Caco-2 (cell line): ENCODE measurements around the gene EXOC2. TPM values are rescaled to one million over a fixed set of nuclear protein-coding genes. Genes with fewer than 3 reads are reported as not detected.

Experiments used
- BruUV-seq: library from RNA; stranded (reverse); fragments of 400-500 nt; replicated peaks from 2 replicates; lab custom pipeline; 2021; lab: Mats Ljungman, UMichigan
- CTCF ChIA-PET: fragments of 300-600 bp; sonication (Branson Sonifier 250); formaldehyde crosslinking; loops from one replicate; lab custom pipeline; 2022; ENCODE audit warnings: antibody characterized with exemption; lab: Charles Lee
- POLR2A ChIA-PET: fragments of 300-600 bp; sonication (Branson Sonifier 250); formaldehyde crosslinking; loops from one replicate; lab custom pipeline; 2022; ENCODE audit warnings: antibody characterized with exemption; lab: Charles Lee
- DNase-seq, 2 experiments: peaks; one replicate each; pipeline versions ENCODE4 v3.0.0 to v3.0.0-alpha.2; 2020 to 2022
- H3K27me3 ChIP-seq: replicated peaks from 2 replicates; pipeline ENCODE4 v1.6.0; 2011; ENCODE audit warnings: low read length; ENCODE audit not compliant: control insufficient read depth, insufficient read depth
- H3K36me3 ChIP-seq: 2 replicates; pipeline ENCODE4 v1.5.1; 2011; ENCODE audit warnings: low read length; ENCODE audit not compliant: control insufficient read depth, insufficient read depth
- H3K4me1 ChIP-seq: fragments of 250-450 bp; sonication (Bioruptor Pico); 2 replicates; pipeline ENCODE4 v1.5.1; 2020; ENCODE audit warnings: mild to moderate bottlenecking
- H3K4me3 ChIP-seq: 2 replicates; pipeline ENCODE4 v1.5.1; 2011; ENCODE audit warnings: low read depth, mild to moderate bottlenecking, control low read depth, low read length
- H3K9me3 ChIP-seq: fragments of 250-450 bp; sonication (Bioruptor Pico); 2 replicates; pipeline ENCODE4 v1.5.1; 2020; ENCODE audit warnings: mild to moderate bottlenecking, moderate library complexity
- H3K27ac Mint-ChIP-seq: one replicate; pipeline ENCODE4 v1.8.0; 2022; ENCODE audit warnings: mixed read lengths; ENCODE audit not compliant: unreplicated experiment
- H3K27me3 Mint-ChIP-seq: one replicate; pipeline ENCODE4 v1.8.0; 2022; ENCODE audit warnings: mixed read lengths; ENCODE audit not compliant: insufficient read depth, unreplicated experiment
- H3K36me3 Mint-ChIP-seq: one replicate; pipeline ENCODE4 v1.8.0; 2022; ENCODE audit warnings: mild to moderate bottlenecking, mixed read lengths; ENCODE audit not compliant: insufficient read depth, unreplicated experiment
- H3K4me1 Mint-ChIP-seq: one replicate; pipeline ENCODE4 v1.8.0; 2022; ENCODE audit warnings: low read depth, mixed read lengths; ENCODE audit not compliant: unreplicated experiment
- H3K4me3 Mint-ChIP-seq: one replicate; pipeline ENCODE4 v1.8.0; 2022; ENCODE audit warnings: mild to moderate bottlenecking, moderate library complexity, mixed read lengths; ENCODE audit not compliant: unreplicated experiment
- H3K9me3 Mint-ChIP-seq: one replicate; pipeline ENCODE4 v1.8.0; 2022; ENCODE audit warnings: mixed read lengths; ENCODE audit not compliant: unreplicated experiment
- CTCF ChIP-seq, 2 experiments: fragments of 200-600 bp in 1 of 2; IDR thresholded peaks; 1 replicate in 1 of 2; 2 replicates in 1 of 2; pipeline versions ENCODE4 v1.5.1 to v1.8.0; 2011 to 2022; ENCODE audit warnings: antibody characterized with exemption in 1 of 2, control low read depth in 1 of 2, inconsistent platforms in 1 of 2, low read depth in 1 of 2, low read length in 1 of 2, mild to moderate bottlenecking in 1 of 2, moderate library complexity in 1 of 2; ENCODE audit not compliant: insufficient read depth in 1 of 2, severe bottlenecking in 1 of 2, unreplicated experiment in 1 of 2
- intact Hi-C: fragments of 100-400 bp; cut with micrococcal nuclease; formaldehyde crosslinking; loops from one replicate; pipeline ENCODE4 v1.10.0; 2022; ENCODE audit not compliant: unreplicated experiment
- total RNA-seq: library from RNA; stranded (reverse); gene quantifications from 2 replicates; pipeline ENCODE4 v1.2.3, GENCODE V29; 2022

EXOC2 gene
- total RNA-seq, 1 experiment from 2014 or later = 21.4 TPM

GRCh38 chr6:603265-603664, 89.7 kb downstream of the EXOC2 start:
- Histone ChIP-seq H3K4me1 (no peaks in the 10 kb centered on the region), H3K27me3 (no peaks in the 10 kb centered on the region), H3K4me3 (no peak overlapping the region), H3K36me3 (no peaks in the 10 kb centered on the region), H3K9me3 (no peaks in the 10 kb centered on the region)
- POLR2A ChIA-PET = interaction anchor here (0.7 kb wide), 1 partner anchor 17 kb away, joined by 3 read pairs; no protein-coding TSS in a partner anchor
- no TSS peak for BruUV-seq
- H3K27me3 Mint-ChIP-seq = no peaks in the 10 kb centered on the region
- H3K36me3 Mint-ChIP-seq = peaks cover 14% of the 10 kb centered on the region
- CTCF ChIA-PET = no interaction called here
- no peaks in the 10 kb centered on the region for H3K4me1 Mint-ChIP-seq
- no peaks in the 10 kb centered on the region for H3K9me3 Mint-ChIP-seq
- intact Hi-C loops = no loop called here
- no peak overlapping the region for H3K4me3 Mint-ChIP-seq
- no peak for TF ChIP-seq CTCF (IDR thresholded peaks at IDR 0.05; ENCODE audit: insufficient read depth in 1 of 2, low read depth in 1 of 2, low read length in 1 of 2, severe bottlenecking in 1 of 2, unreplicated experiment in 1 of 2)
- no peak overlapping the region for H3K27ac Mint-ChIP-seq
- DNase-seq = no peak

DNA sequence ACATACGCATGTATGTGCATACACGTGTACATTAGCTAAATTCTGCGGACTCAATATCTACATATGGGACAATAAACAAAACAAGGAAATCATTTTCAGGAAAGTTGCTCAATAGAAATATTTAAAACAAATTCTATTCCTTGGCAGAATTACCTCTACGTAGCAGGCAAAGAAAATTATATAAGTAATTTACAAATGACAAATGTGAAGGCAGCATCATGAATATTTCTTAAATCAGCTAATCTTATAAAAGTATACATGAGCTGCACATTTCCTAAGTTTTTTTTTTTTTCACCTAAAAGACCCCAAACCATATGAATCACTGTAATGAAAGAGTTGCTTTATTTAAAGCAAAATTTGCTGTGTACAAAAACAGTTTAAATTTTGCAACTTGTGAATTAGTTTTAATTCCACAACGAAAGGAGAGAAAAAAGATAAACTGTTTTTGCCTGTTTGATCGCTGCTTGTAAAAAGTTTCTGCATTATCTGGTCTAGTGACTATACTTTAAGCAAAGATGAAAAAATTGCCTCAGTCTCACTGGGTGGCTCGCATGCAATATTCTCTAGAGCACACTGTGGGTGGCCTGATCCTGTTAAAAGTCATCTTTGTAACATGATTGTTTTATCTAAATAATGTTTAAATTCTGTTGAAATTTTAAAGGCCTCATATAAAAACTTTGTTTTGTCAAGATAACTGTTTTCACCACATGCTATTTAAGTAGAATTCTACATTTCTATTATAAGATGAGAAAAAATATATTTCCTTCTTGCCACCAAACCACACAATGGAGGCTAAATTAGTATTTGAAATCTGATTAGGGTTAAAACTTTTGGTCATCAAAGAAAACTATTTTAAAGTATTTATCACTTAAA, 93.1 kb downstream of the EXOC2 start:
- Mint-ChIP-seq H3K4me3 (no peak overlapping the region), H3K27me3 (no peaks in the 10 kb centered on the region), H3K9me3 (no peaks in the 10 kb centered on the region), H3K27ac (no peak overlapping the region), H3K4me1 (no peaks in the 10 kb centered on the region), H3K36me3 (peaks cover 6% of the 10 kb centered on the region)
- CTCF ChIA-PET = no interaction called here
- Histone ChIP-seq H3K9me3 (no peaks in the 10 kb centered on the region), H3K27me3 (no peaks in the 10 kb centered on the region), H3K4me3 (no peak overlapping the region), H3K4me1 (no peaks in the 10 kb centered on the region), H3K36me3 (no peaks in the 10 kb centered on the region)
- no peak for DNase-seq
- POLR2A ChIA-PET = no interaction called here
- intact Hi-C loops = loop anchor here (10.0 kb wide), 1 partner anchor 835 kb away; no protein-coding TSS in a partner anchor
- BruUV-seq = no TSS peak
- TF ChIP-seq CTCF (IDR thresholded peaks at IDR 0.05; ENCODE audit: insufficient read depth in 1 of 2, low read depth in 1 of 2, low read length in 1 of 2, severe bottlenecking in 1 of 2, unreplicated experiment in 1 of 2) = no peak

DNA sequence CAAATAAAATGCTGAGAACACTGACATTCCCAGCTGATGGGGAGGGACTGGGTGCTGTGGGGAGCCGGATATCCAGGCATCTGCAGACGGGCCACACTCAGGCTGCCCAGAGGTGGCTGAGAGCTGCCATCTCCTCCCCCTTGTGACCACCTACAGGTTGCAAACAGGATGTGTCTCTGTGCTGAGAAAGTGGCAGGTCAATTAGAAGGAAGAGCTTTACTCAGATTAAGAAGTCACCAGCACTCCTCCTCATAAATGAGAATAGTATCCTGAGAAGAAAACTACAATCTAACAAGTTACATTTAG, 99.1 kb downstream of the EXOC2 start:
- H3K4me3 ChIP-seq = no peak overlapping the region
- intact Hi-C loops = loop anchor here (2.0 to 10.0 kb wide), 3 partner anchors 128 to 841 kb away; no protein-coding TSS in a partner anchor
- ChIA-PET POLR2A (no interaction called here), CTCF (interaction anchor here (1.2 to 1.5 kb wide), 3 partner anchors 15 to 831 kb away, joined by 3 to 4 read pairs (median 4); no protein-coding TSS in a partner anchor)
- H3K36me3 ChIP-seq = no peaks in the 10 kb centered on the region
- no peak overlapping the region for H3K27ac Mint-ChIP-seq
- H3K4me1 ChIP-seq = no peaks in the 10 kb centered on the region
- no peak for TF ChIP-seq CTCF (IDR thresholded peaks at IDR 0.05; ENCODE audit: insufficient read depth in 1 of 2, low read depth in 1 of 2, low read length in 1 of 2, severe bottlenecking in 1 of 2, unreplicated experiment in 1 of 2)
- no peak overlapping the region for H3K4me3 Mint-ChIP-seq
- H3K36me3 Mint-ChIP-seq = peaks cover 6% of the 10 kb centered on the region
- H3K9me3 Mint-ChIP-seq = no peaks in the 10 kb centered on the region
- no peak for DNase-seq
- BruUV-seq = no TSS peak
- no peaks in the 10 kb centered on the region for H3K9me3 ChIP-seq
- no peaks in the 10 kb centered on the region for H3K27me3 ChIP-seq
- no peaks in the 10 kb centered on the region for H3K4me1 Mint-ChIP-seq
- H3K27me3 Mint-ChIP-seq = no peaks in the 10 kb centered on the region
